Activated CD8-positive, alpha-beta memory T cell treated with anti-CD3 and anti-CD28 coated beads, Interleukin-2, amount 10 ng/mL, durations not matched to agents 7 days and 5 days (primary cell): ENCODE results near the gene ETV3L. TPM values are rescaled to one million over a fixed set of nuclear protein-coding genes. Genes with fewer than 3 reads are reported as not detected.
"Not testable (repeated sequence)": the region's sequence is repeated elsewhere in the genome, so short reads cannot be mapped to it uniquely, and the experiment has no call there.

Experiments
- ATAC-seq: fragments of 150-1000 bp; cut with Tn5 transposase; one replicate; pipeline ENCODE4 v1.10.0; 2021; ENCODE audit warnings: moderate library complexity
- CTCF ChIA-PET: fragments of 350-600 bp; sonication (Branson Sonifier 250); formaldehyde crosslinking; loops from one replicate; lab custom pipeline; 2021; ENCODE audit warnings: antibody characterized with exemption; lab: Charles Lee
- DNase-seq: peaks from one replicate; pipeline ENCODE4 v3.0.0-alpha.2; 2020
- H3K27ac Mint-ChIP-seq: one replicate; pipeline ENCODE4 v1.8.0; 2021; ENCODE audit warnings: mild to moderate bottlenecking, mixed read lengths
- H3K27me3 Mint-ChIP-seq: one replicate; pipeline ENCODE4 v1.8.0; 2021; ENCODE audit warnings: mixed read lengths
- H3K36me3 Mint-ChIP-seq: one replicate; pipeline ENCODE4 v1.8.0; 2021; ENCODE audit warnings: mild to moderate bottlenecking, mixed read lengths
- H3K4me1 Mint-ChIP-seq: one replicate; pipeline ENCODE4 v1.8.0; 2021; ENCODE audit warnings: mixed read lengths
- H3K4me3 Mint-ChIP-seq: one replicate; pipeline ENCODE4 v1.8.0; 2021; ENCODE audit warnings: mild to moderate bottlenecking, moderate library complexity, mixed read lengths
- H3K9me3 Mint-ChIP-seq: one replicate; pipeline ENCODE4 v1.8.0; 2022; ENCODE audit warnings: low read depth, mixed read lengths
- total RNA-seq, 2 experiments: library from RNA; stranded (reverse); gene quantifications; one replicate each; pipeline ENCODE4 v1.2.3, GENCODE V29; 2021

The ETV3L gene
- total RNA-seq, 2 experiments from 2014 or later: not detected

- no peak overlapping the region for H3K27ac Mint-ChIP-seq
- ATAC-seq (no peak), DNase-seq (no peak)
- peaks cover 5% of the 10 kb centered on the region for H3K27me3 Mint-ChIP-seq
- H3K9me3 Mint-ChIP-seq: no peaks in the 10 kb centered on the region
- no peaks in the 10 kb centered on the region for H3K4me1 Mint-ChIP-seq
- no peaks in the 10 kb centered on the region for H3K36me3 Mint-ChIP-seq
- CTCF ChIA-PET: interaction anchor here (0.9 to 12.2 kb wide), 3 partner anchors 11 to 69 kb away, joined by 3 to 575 read pairs (median 3); no protein-coding TSS in a partner anchor
- no peak overlapping the region for H3K4me3 Mint-ChIP-seq
These were observed 14.9 kb downstream of the ETV3L start for GRCh38 chr1:157084720-157085119.

GRCh38 chr1:157081707-157082106, 17.9 kb downstream of the ETV3L start:
- ATAC-seq: no peak
- CTCF ChIA-PET: interaction anchor here (3.3 to 12.2 kb wide), 2 partner anchors 9 to 72 kb away, joined by 20 to 575 read pairs; no protein-coding TSS in a partner anchor
- no peaks in the 10 kb centered on the region for H3K9me3 Mint-ChIP-seq
- no peak overlapping the region for H3K4me3 Mint-ChIP-seq
- H3K36me3 Mint-ChIP-seq: no peaks in the 10 kb centered on the region
- no peak overlapping the region for H3K27ac Mint-ChIP-seq
- peaks cover 18% of the 10 kb centered on the region for H3K27me3 Mint-ChIP-seq
- no peak for DNase-seq
- H3K4me1 Mint-ChIP-seq: no peaks in the 10 kb centered on the region

- no peak overlapping the region for H3K27ac Mint-ChIP-seq
- DNase-seq (no peak), ATAC-seq (no peak)
- no peaks in the 10 kb centered on the region for H3K4me1 Mint-ChIP-seq
- H3K27me3 Mint-ChIP-seq: peaks cover 21% of the 10 kb centered on the region
- no peaks in the 10 kb centered on the region for H3K9me3 Mint-ChIP-seq
- CTCF ChIA-PET: interaction anchor here (3.3 to 12.2 kb wide), 2 partner anchors 10 to 73 kb away, joined by 20 to 575 read pairs; no protein-coding TSS in a partner anchor
- no peak overlapping the region for H3K4me3 Mint-ChIP-seq
- H3K36me3 Mint-ChIP-seq: no peaks in the 10 kb centered on the region
These were observed 18.9 kb downstream of the ETV3L start for GRCh38 chr1:157080714-157081113.

GRCh38 chr1:157077394-157077793, 22.2 kb downstream of the ETV3L start:
- Mint-ChIP-seq H3K4me1 (no peaks in the 10 kb centered on the region), H3K36me3 (no peaks in the 10 kb centered on the region), H3K27ac (no peak overlapping the region), H3K4me3 (no peak overlapping the region), H3K27me3 (peaks cover 31% of the 10 kb centered on the region), H3K9me3 (no peaks in the 10 kb centered on the region)
- DNase-seq (no peak), ATAC-seq (no peak)
- CTCF ChIA-PET: interaction anchor here (1.2 to 1.5 kb wide), 2 partner anchors 12 to 79 kb away, joined by 3 to 4 read pairs; no protein-coding TSS in a partner anchor

- no peak for ATAC-seq
- CTCF ChIA-PET: interaction anchor here (0.6 to 1.8 kb wide), 13 partner anchors 10 to 313 kb away, joined by 3 to 6 read pairs (median 3); no protein-coding TSS in a partner anchor
- DNase-seq: peak; percentile 61
- H3K4me1 Mint-ChIP-seq: no peaks in the 10 kb centered on the region
- H3K27ac Mint-ChIP-seq: no peak overlapping the region
- no peak overlapping the region for H3K4me3 Mint-ChIP-seq
- H3K36me3 Mint-ChIP-seq: no peaks in the 10 kb centered on the region
- no peaks in the 10 kb centered on the region for H3K9me3 Mint-ChIP-seq
- H3K27me3 Mint-ChIP-seq: peaks cover 30% of the 10 kb centered on the region
These were observed 25.5 kb downstream of the ETV3L start for GRCh38 chr1:157073944-157074685.

- CTCF ChIA-PET: interaction anchor here (1.2 to 1.4 kb wide), 3 partner anchors 19 to 52 kb away, joined by 3 to 6 read pairs (median 4); no protein-coding TSS in a partner anchor
- ATAC-seq (no peak), DNase-seq (no peak)
- no peaks in the 10 kb centered on the region for H3K9me3 Mint-ChIP-seq
- no peak overlapping the region for H3K27ac Mint-ChIP-seq
- H3K27me3 Mint-ChIP-seq: peaks cover 45% of the 10 kb centered on the region
- peaks cover 2% of the 10 kb centered on the region for H3K4me1 Mint-ChIP-seq
- H3K4me3 Mint-ChIP-seq: no peak overlapping the region
- no peaks in the 10 kb centered on the region for H3K36me3 Mint-ChIP-seq
These were observed 30.0 kb downstream of the ETV3L start for GRCh38 chr1:157069601-157070000.

- not testable (repeated sequence) for H3K36me3 Mint-ChIP-seq, H3K9me3 Mint-ChIP-seq, H3K27ac Mint-ChIP-seq, ATAC-seq, H3K4me3 Mint-ChIP-seq, DNase-seq, H3K4me1 Mint-ChIP-seq
- CTCF ChIA-PET: interaction anchor here (0.8 kb wide), 1 partner anchor 16 kb away, joined by 4 read pairs; no protein-coding TSS in a partner anchor
- peaks cover 54% of the 10 kb centered on the region for H3K27me3 Mint-ChIP-seq
These were observed 40.4 kb downstream of the ETV3L start for GRCh38 chr1:157059241-157059640.

GRCh38 chr1:157056269-157056668, 43.3 kb downstream of the ETV3L start:
- ATAC-seq: no peak
- peaks cover 60% of the 10 kb centered on the region for H3K27me3 Mint-ChIP-seq
- no peak for DNase-seq
- no peaks in the 10 kb centered on the region for H3K36me3 Mint-ChIP-seq
- no peaks in the 10 kb centered on the region for H3K9me3 Mint-ChIP-seq
- H3K27ac Mint-ChIP-seq: no peak overlapping the region
- H3K4me3 Mint-ChIP-seq: no peak overlapping the region
- H3K4me1 Mint-ChIP-seq: no peaks in the 10 kb centered on the region
- CTCF ChIA-PET: no interaction called here

- H3K4me1 Mint-ChIP-seq, CTCF ChIA-PET, H3K9me3 Mint-ChIP-seq, H3K27ac Mint-ChIP-seq, H3K36me3 Mint-ChIP-seq, ATAC-seq, H3K4me3 Mint-ChIP-seq, DNase-seq: not testable (repeated sequence)
- peaks cover 59% of the 10 kb centered on the region for H3K27me3 Mint-ChIP-seq
These were observed 43.9 kb downstream of the ETV3L start for GRCh38 chr1:157055729-157056128.

- peaks cover 6% of the 10 kb centered on the region for H3K4me1 Mint-ChIP-seq
- peaks cover 3% of the 10 kb centered on the region for H3K36me3 Mint-ChIP-seq
- ATAC-seq (no peak), DNase-seq (no peak)
- H3K9me3 Mint-ChIP-seq: no peaks in the 10 kb centered on the region
- H3K27ac Mint-ChIP-seq: no peak overlapping the region
- H3K27me3 Mint-ChIP-seq: peaks cover 70% of the 10 kb centered on the region
- CTCF ChIA-PET: interaction anchor here (0.9 kb wide), 1 partner anchor 105 kb away, joined by 3 read pairs; no protein-coding TSS in a partner anchor
- H3K4me3 Mint-ChIP-seq: no peak overlapping the region
These were observed 48.8 kb downstream of the ETV3L start for GRCh38 chr1:157050836-157051235.

GRCh38 chr1:157047062-157047410, 52.6 kb downstream of the ETV3L start:
- ATAC-seq (no peak), DNase-seq (no peak)
- H3K4me1 Mint-ChIP-seq: peaks cover 10% of the 10 kb centered on the region
- CTCF ChIA-PET: no interaction called here
- no peak overlapping the region for H3K4me3 Mint-ChIP-seq
- no peak overlapping the region for H3K27ac Mint-ChIP-seq
- H3K27me3 Mint-ChIP-seq: peaks cover 82% of the 10 kb centered on the region
- peaks cover 3% of the 10 kb centered on the region for H3K36me3 Mint-ChIP-seq
- no peaks in the 10 kb centered on the region for H3K9me3 Mint-ChIP-seq

GRCh38 chr1:157045250-157046218, 54.1 kb downstream of the ETV3L start, which contains the start of gene ARHGEF11:
Gene ARHGEF11 (minus strand): TSS chr1:157045742. CDS start chr1:157044330, 1,412 bp downstream.
- Mint-ChIP-seq H3K27me3 (peaks cover 84% of the 10 kb centered on the region), H3K36me3 (peaks cover 3% of the 10 kb centered on the region), H3K27ac (no peak within 1 kb of the TSS), H3K4me1 (peaks cover 10% of the 10 kb centered on the region), H3K9me3 (no peaks in the 10 kb centered on the region), H3K4me3 (peak within 1 kb of the TSS; percentile 77)
- CTCF ChIA-PET: no interaction called here
- peak; percentile 44 for DNase-seq
- ATAC-seq: peak; percentile 64

GRCh38 chr1:157044326-157044725, 55.3 kb downstream of the ETV3L start:
- ATAC-seq: no peak
- DNase-seq: no peak
- CTCF ChIA-PET: interaction anchor here (1.2 kb wide), 1 partner anchor 30 kb away, joined by 4 read pairs; no protein-coding TSS in a partner anchor
- Mint-ChIP-seq H3K27ac (no peak overlapping the region), H3K4me1 (peaks cover 10% of the 10 kb centered on the region), H3K27me3 (peaks cover 83% of the 10 kb centered on the region), H3K36me3 (peaks cover 3% of the 10 kb centered on the region), H3K9me3 (no peaks in the 10 kb centered on the region), H3K4me3 (no peak overlapping the region)
